Lower leg skin (tissue), 3 donors: ENCODE results near the gene HNRNPA1L2.
"Not testable (repeated sequence)": the region's sequence is repeated elsewhere in the genome, so short reads cannot be mapped to it uniquely, and the experiment has no call there.

Experiments
- CTCF ChIP-seq, 3 donors: fragments of 450-650 bp; IDR thresholded peaks; one replicate each; pipeline ENCODE4 v1.5.1; 2016; ENCODE audit warnings: antibody characterized with exemption in 3 of 3, mild to moderate bottlenecking in 3 of 3, moderate library complexity in 2 of 3
- POLR2A ChIP-seq, 2 donors: fragments of 450-650 bp; IDR thresholded peaks; one replicate each; pipeline ENCODE4 v1.6.1; 2016 to 2017; ENCODE audit warnings: antibody characterized with exemption in 2 of 2, mild to moderate bottlenecking in 1 of 2, moderate library complexity in 1 of 2

DNA sequence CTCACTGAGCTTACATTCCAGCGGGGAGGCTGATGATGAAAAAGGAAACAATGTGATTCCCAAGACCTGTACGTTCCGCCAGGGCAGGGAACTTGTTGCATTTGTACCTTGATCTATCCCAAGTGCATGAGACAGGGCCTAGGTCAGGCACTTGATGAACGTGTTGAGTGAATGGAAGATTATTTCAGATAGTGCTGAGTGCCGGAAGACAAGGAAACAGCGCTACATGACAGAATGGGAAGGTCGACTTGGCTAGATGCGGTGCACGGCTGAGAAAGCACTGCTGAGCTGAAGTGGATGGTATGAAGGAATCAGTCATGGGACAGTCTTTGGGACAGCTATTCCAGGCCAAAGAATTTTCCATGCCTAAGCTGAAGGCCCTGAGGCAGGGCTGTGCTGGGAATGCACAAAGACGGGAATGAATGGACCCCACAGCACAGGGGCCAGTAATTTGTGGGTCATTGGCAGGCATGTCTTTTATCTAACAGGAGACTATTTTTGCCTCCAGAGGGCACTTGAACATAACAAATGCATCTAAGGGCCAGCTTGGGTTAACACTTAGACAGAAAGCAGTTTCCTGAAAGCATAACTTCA lies 33.1 kb upstream of the HNRNPA1L2 start:
- not testable (repeated sequence) for TF ChIP-seq CTCF, POLR2A (IDR thresholded peaks at IDR 0.05)
